ENCODE results near the gene RANBP2.
"Not testable (repeated sequence)": the region's sequence is repeated elsewhere in the genome, so short reads cannot be mapped to it uniquely, and the experiment has no call there.

DNA sequence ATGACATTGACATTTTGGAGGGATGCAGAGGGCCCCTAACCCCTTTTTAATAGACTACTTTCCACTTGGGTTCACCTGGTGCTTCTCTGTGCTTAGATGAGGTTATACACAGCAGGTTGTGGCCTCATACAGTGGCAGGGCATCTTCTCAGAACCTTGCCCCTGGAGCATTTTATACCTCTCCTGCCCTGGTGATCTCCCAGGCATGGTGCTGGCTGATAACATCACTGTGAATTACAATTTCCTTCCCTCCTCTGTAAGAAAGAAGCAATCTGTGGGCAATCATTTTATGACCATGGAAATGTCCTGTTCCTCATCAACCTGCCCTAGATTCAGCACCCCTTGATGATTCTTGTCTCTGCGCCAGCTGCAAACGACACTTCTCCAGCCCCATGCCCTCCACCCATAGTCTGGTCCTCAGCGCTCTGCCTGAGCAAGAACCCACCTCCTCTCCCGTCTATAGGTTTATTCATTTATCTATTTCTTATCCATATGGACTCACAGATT, 42.0 kb upstream of the RANBP2 start:
- TF ChIP-seq, protein P1, sequence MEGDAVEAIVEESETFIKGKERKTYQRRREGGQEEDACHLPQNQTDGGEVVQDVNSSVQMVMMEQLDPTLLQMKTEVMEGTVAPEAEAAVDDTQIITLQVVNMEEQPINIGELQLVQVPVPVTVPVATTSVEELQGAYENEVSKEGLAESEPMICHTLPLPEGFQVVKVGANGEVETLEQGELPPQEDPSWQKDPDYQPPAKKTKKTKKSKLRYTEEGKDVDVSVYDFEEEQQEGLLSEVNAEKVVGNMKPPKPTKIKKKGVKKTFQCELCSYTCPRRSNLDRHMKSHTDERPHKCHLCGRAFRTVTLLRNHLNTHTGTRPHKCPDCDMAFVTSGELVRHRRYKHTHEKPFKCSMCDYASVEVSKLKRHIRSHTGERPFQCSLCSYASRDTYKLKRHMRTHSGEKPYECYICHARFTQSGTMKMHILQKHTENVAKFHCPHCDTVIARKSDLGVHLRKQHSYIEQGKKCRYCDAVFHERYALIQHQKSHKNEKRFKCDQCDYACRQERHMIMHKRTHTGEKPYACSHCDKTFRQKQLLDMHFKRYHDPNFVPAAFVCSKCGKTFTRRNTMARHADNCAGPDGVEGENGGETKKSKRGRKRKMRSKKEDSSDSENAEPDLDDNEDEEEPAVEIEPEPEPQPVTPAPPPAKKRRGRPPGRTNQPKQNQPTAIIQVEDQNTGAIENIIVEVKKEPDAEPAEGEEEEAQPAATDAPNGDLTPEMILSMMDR (IDR thresholded peaks at IDR 0.05): not testable (repeated sequence)
- not testable (repeated sequence) for TF ChIP-seq POLR2A (IDR thresholded peaks at IDR 0.05); EP300 (IDR thresholded peaks at IDR 0.05; ENCODE audit: low read depth); POLR2AphosphoS5 (IDR thresholded peaks at IDR 0.05)

Measured in transverse colon (tissue), 4 donors.